H1 (cell line): ENCODE data around the gene EPN2. TPM values are rescaled to one million over a fixed set of nuclear protein-coding genes. Genes with fewer than 3 reads are reported as not detected.

Experiments
- CTCF ChIA-PET: fragments of 300-600 bp; sonication (Branson Sonifier 250); formaldehyde crosslinking; loops from one replicate; lab custom pipeline; 2021; ENCODE audit not compliant: partially characterized antibody; lab: Charles Lee
- POLR2A ChIA-PET: fragments of 300-600 bp; sonication (Branson Sonifier 250); formaldehyde crosslinking; loops from one replicate; lab custom pipeline; 2021; ENCODE audit warnings: inconsistent platforms; ENCODE audit not compliant: partially characterized antibody; lab: Charles Lee
- DNase-seq, 2 experiments: peaks; one replicate each; pipeline versions ENCODE4 v3.0.0 to v3.0.0-alpha.2; 2010 to 2022; ENCODE audit warnings: low spot score in 2 of 2, low read depth in 1 of 2, mixed read lengths in 1 of 2
- FAIRE-seq: peaks from 2 replicates; lab custom pipeline; 2011; peaks lifted over from hg19 to GRCh38; lab: Jason Lieb, UNC
- H2AFZ ChIP-seq: 2 replicates; pipeline ENCODE4 v1.8.1; 2012; ENCODE audit warnings: low read length, inconsistent platforms
- H2AK5ac ChIP-seq: 2 replicates; pipeline ENCODE4 v1.6.1; 2013; ENCODE audit warnings: low read depth, low read length
- H2BK120ac ChIP-seq: replicated peaks from 2 replicates; pipeline ENCODE3; 2013; ENCODE audit warnings: low read depth, low read length, inconsistent platforms
- H2BK12ac ChIP-seq: 2 replicates; pipeline ENCODE4 v1.6.1; 2013; ENCODE audit warnings: low read depth, low read length
- H2BK15ac ChIP-seq: 2 replicates; pipeline ENCODE4 v1.6.1; 2013; ENCODE audit warnings: low read length
- H2BK20ac ChIP-seq: 2 replicates; pipeline ENCODE4 v1.6.1; 2013; ENCODE audit warnings: low read length
- H2BK5ac ChIP-seq: 2 replicates; pipeline ENCODE4 v1.6.1; 2013; ENCODE audit warnings: low read depth, low read length
- H3K14ac ChIP-seq: 2 replicates; pipeline ENCODE4 v1.6.1; 2013; ENCODE audit warnings: inconsistent platforms; ENCODE audit not compliant: insufficient read length
- H3K18ac ChIP-seq: 2 replicates; pipeline ENCODE4 v1.6.1; 2013; ENCODE audit warnings: low read length; ENCODE audit errors: extremely low read depth
- H3K23ac ChIP-seq: 2 replicates; pipeline ENCODE4 v1.6.1; 2013; ENCODE audit warnings: inconsistent platforms; ENCODE audit not compliant: insufficient read length
- H3K23me2 ChIP-seq: 2 replicates; pipeline ENCODE4 v1.6.1; 2013; ENCODE audit warnings: low read depth, low read length
- H3K27ac ChIP-seq: 2 replicates; pipeline ENCODE4 v1.6.1; 2011; ENCODE audit warnings: low read depth, low read length, inconsistent platforms
- H3K27me3 ChIP-seq, 4 experiments: replicated peaks in 1 of 4; 1 replicate in 1 of 4; 2 replicates in 3 of 4; pipeline versions ENCODE4 v1.6.1 to v1.8.1; 2011 to 2013; ENCODE audit warnings: low read length in 3 of 4, mild to moderate bottlenecking in 3 of 4, inconsistent platforms in 2 of 4, mixed read lengths in 2 of 4, moderate library complexity in 1 of 4; ENCODE audit not compliant: control insufficient read depth in 3 of 4, insufficient read depth in 3 of 4; ENCODE audit errors: extremely low read depth in 1 of 4
- H3K36me3 ChIP-seq, 4 experiments: 2 replicates each; pipeline versions ENCODE4 v1.6.1 to v1.8.1; 2011 to 2013; ENCODE audit warnings: mild to moderate bottlenecking in 4 of 4, low read length in 3 of 4, moderate library complexity in 2 of 4, control low read depth in 1 of 4, inconsistent platforms in 1 of 4; ENCODE audit not compliant: insufficient read depth in 4 of 4, control insufficient read depth in 2 of 4
- H3K4ac ChIP-seq: replicated peaks from 2 replicates; pipeline ENCODE3; 2013; ENCODE audit warnings: low read length, low read depth, mixed read lengths, inconsistent platforms; ENCODE audit not compliant: insufficient read length
- H3K4me1 ChIP-seq, 4 experiments: replicated peaks in 1 of 4; 1 replicate in 1 of 4; 2 replicates in 3 of 4; pipeline versions ENCODE4 v1.6.1 to v1.8.1; 2011 to 2013; ENCODE audit warnings: low read length in 3 of 4, inconsistent platforms in 2 of 4, mixed read lengths in 1 of 4; ENCODE audit not compliant: insufficient read depth in 4 of 4, control insufficient read depth in 3 of 4
- H3K4me2 ChIP-seq, 2 experiments: 2 replicates each; pipeline versions ENCODE4 v1.6.1 to v1.8.1; 2011 to 2013; ENCODE audit warnings: low read depth in 2 of 2, low read length in 2 of 2, control low read depth in 1 of 2, inconsistent platforms in 1 of 2, mild to moderate bottlenecking in 1 of 2; ENCODE audit not compliant: insufficient read depth in 1 of 2
- H3K4me3 ChIP-seq, 4 experiments: fragments of 200-600, 300-600 bp in 1 of 4; sonication (generic), shearing (Covaris generic), sonication (Bioruptor Twin) in 1 of 4; 2 replicates each; pipeline versions ENCODE4 v1.5.1 to v1.8.1; 2011 to 2016; ENCODE audit warnings: low read length in 4 of 4, low read depth in 3 of 4, control low read depth in 2 of 4, inconsistent platforms in 2 of 4, mild to moderate bottlenecking in 2 of 4, mixed read lengths in 1 of 4, moderate library complexity in 1 of 4; ENCODE audit not compliant: insufficient read depth in 2 of 4; ENCODE audit errors: extremely low read depth in 1 of 4
- H3K56ac ChIP-seq: replicated peaks from 2 replicates; pipeline ENCODE3; 2013; ENCODE audit warnings: low read depth, mild to moderate bottlenecking, mixed read lengths, low read length, inconsistent platforms; ENCODE audit not compliant: insufficient read length
- H3K79me1 ChIP-seq: 2 replicates; pipeline ENCODE4 v1.6.1; 2013; ENCODE audit warnings: low read depth, low read length, control low read depth
- H3K79me2 ChIP-seq, 2 experiments: 2 replicates each; pipeline versions ENCODE4 v1.6.1 to v1.8.1; 2012 to 2013; ENCODE audit warnings: low read length in 2 of 2, mild to moderate bottlenecking in 2 of 2, inconsistent platforms in 1 of 2; ENCODE audit not compliant: insufficient read depth in 2 of 2, control insufficient read depth in 1 of 2
- H3K9ac ChIP-seq, 4 experiments: replicated peaks in 1 of 4; 1 replicate in 1 of 4; 2 replicates in 3 of 4; pipeline versions ENCODE4 v1.6.1 to v1.8.1; 2011 to 2013; ENCODE audit warnings: low read depth in 3 of 4, low read length in 3 of 4, control low read depth in 2 of 4, mild to moderate bottlenecking in 2 of 4, moderate library complexity in 2 of 4, inconsistent platforms in 1 of 4; ENCODE audit errors: extremely low read depth in 1 of 4
- H3K9me3 ChIP-seq, 2 experiments: 2 replicates each; pipeline versions ENCODE4 v1.6.1 to v1.8.1; 2012 to 2013; ENCODE audit warnings: mild to moderate bottlenecking in 2 of 2, moderate library complexity in 2 of 2, control low read depth in 1 of 2, inconsistent platforms in 1 of 2, low read depth in 1 of 2, low read length in 1 of 2, mixed read lengths in 1 of 2; ENCODE audit not compliant: insufficient read depth in 2 of 2
- H4K20me1 ChIP-seq, 2 experiments: replicated peaks in 1 of 2; 2 replicates each; pipeline versions ENCODE3 to v1.8.1; 2011 to 2013; ENCODE audit warnings: inconsistent platforms in 2 of 2, low read length in 2 of 2, mild to moderate bottlenecking in 1 of 2; ENCODE audit not compliant: insufficient read depth in 2 of 2, control insufficient read depth in 1 of 2
- H4K5ac ChIP-seq: 2 replicates; pipeline ENCODE4 v1.6.1; 2013; ENCODE audit warnings: low read length, low read depth, mixed read lengths, inconsistent platforms; ENCODE audit not compliant: insufficient read length
- H4K8ac ChIP-seq: 2 replicates; pipeline ENCODE4 v1.8.0; 2013; ENCODE audit warnings: mild to moderate bottlenecking, moderate library complexity, low read length, inconsistent platforms; ENCODE audit not compliant: insufficient read depth; ENCODE audit errors: extremely low read depth
- H4K91ac ChIP-seq: replicated peaks from 2 replicates; pipeline ENCODE3; 2013; ENCODE audit warnings: low read length, mixed read lengths, inconsistent platforms; ENCODE audit not compliant: insufficient read length
- CBX8 ChIP-seq: fragments of 300-800, 300-1000 bp; sonication (generic); IDR thresholded peaks from 2 replicates; pipeline ENCODE4 v1.7.1; 2016; ENCODE audit warnings: low read depth, low read length, borderline replicate concordance
- EGR1 ChIP-seq: IDR thresholded peaks from 2 replicates; pipeline ENCODE4 v1.6.1; 2011; ENCODE audit warnings: low read depth, low read length, borderline replicate concordance
- EP300 ChIP-seq, 2 experiments: IDR thresholded peaks; 1 replicate in 1 of 2; 2 replicates in 1 of 2; pipeline ENCODE4 v1.6.1; 2011 to 2012; ENCODE audit warnings: low read depth in 2 of 2, low read length in 2 of 2, mild to moderate bottlenecking in 2 of 2, borderline replicate concordance in 1 of 2, inconsistent platforms in 1 of 2, moderate library complexity in 1 of 2
- GABPA ChIP-seq: IDR thresholded peaks from 2 replicates; pipeline ENCODE4 v1.6.1; 2011; ENCODE audit warnings: mild to moderate bottlenecking, low read length, moderate library complexity, borderline replicate concordance; ENCODE audit not compliant: insufficient read depth
- SP1 ChIP-seq: IDR thresholded peaks from 2 replicates; pipeline ENCODE4 v1.6.1; 2011; ENCODE audit warnings: low read depth, low read length
- TBP ChIP-seq: IDR thresholded peaks from 2 replicates; pipeline ENCODE4 v1.6.1; 2011; ENCODE audit warnings: low read depth, low read length, improper control_type of control experiment
- WGBS, 2 experiments: shearing (Covaris generic) in 1 of 2; methylation state at CpG; one replicate each; pipeline versions ENCODE4 v1.1.6 to v1.1.7; 2013 to 2015; ENCODE audit warnings: low lambda C conversion rate in 2 of 2, mixed read lengths in 2 of 2, inconsistent platforms in 1 of 2, low coverage in 1 of 2, missing lambda C conversion rate in 1 of 2; ENCODE audit not compliant: insufficient replicate concordance in 2 of 2, insufficient coverage in 1 of 2, insufficient read length in 1 of 2; ENCODE audit errors: extremely low coverage in 1 of 2, missing lambda C conversion rate in 1 of 2; 5-methylcytosine and 5-hydroxymethylcytosine counted together
- polyA plus RNA-seq, 7 experiments: library from polyadenylated mRNA; depleted of rRNA in 3 of 7; stranded (reverse) in 5 of 7; unstranded in 2 of 7; fragments of >200 nt in 5 of 7; fragments of 200-250 nt in 2 of 7; gene quantifications; 1 replicate in 5 of 7; 2 replicates in 1 of 7; 4 replicates in 1 of 7; pipeline versions ENCODE4 v1.2.1 to v1.2.3, GENCODE V29; 2011 to 2013; ENCODE audit warnings: missing spikeins in 2 of 7, mixed read lengths in 2 of 7
- total RNA-seq: library from RNA; stranded (reverse); fragmentation: NEBNext Ultra II Directional; extraction: Animal tissue kit (Norgen Biotek cat#: 25700); gene quantifications from 2 replicates; pipeline ENCODE4 v1.2.1, GENCODE V29; 2021
- TF ChIP-seq, protein P1 (sequence below): IDR thresholded peaks from 2 replicates; pipeline ENCODE4 v1.6.1; 2012; ENCODE audit warnings: inconsistent platforms
- TF ChIP-seq, protein P2 (sequence below): IDR thresholded peaks from 2 replicates; pipeline ENCODE4 v1.6.1; 2012; ENCODE audit warnings: low read length, inconsistent platforms

Gene EPN2
- total and polyA plus RNA-seq, 2 of the 8 experiments (the other 6 are each of a cell fraction or from before 2014, with no cell fraction given): 28.7 to 55.8 TPM

DNA sequence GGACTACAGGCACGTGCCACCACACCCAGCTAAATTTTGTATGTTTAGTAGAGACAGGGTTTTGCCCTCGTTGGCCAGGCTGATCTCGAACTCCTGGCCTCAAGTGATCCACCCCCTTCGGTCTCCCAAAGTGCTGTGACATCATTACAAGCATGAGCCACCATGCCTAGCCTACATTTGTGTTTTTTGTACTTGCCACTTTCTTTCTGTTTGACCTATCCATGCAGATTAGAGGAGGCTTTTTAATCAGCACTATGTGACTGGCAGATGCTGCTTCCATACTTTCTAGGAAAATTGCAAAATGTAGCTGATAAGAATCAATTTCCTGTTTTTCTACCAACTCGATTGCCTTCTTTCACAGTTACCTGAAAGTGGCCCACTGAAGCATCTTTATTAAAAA, 68.1 kb downstream of the EPN2 start:
- H3K18ac ChIP-seq: no peak overlapping the region
- H3K23ac ChIP-seq: no peak overlapping the region
- no peak overlapping the region for H3K4ac ChIP-seq
- peaks cover 18% of the 10 kb centered on the region for H3K79me1 ChIP-seq
- H3K4me3 ChIP-seq: no peak overlapping the region
- no peak overlapping the region for H3K27ac ChIP-seq
- no peaks in the 10 kb centered on the region for H3K23me2 ChIP-seq
- WGBS, 2 experiments: 88% methylated on average over 5 of the region's 5 CpGs; no CpG with 5 or more reads in 1 of the 2 experiments
- H3K9me3 ChIP-seq: no peaks in the 10 kb centered on the region
- no peak overlapping the region for H2BK120ac ChIP-seq
- no peak overlapping the region for H2AFZ ChIP-seq
- no peak overlapping the region for H2BK12ac ChIP-seq
- no peak overlapping the region for H3K56ac ChIP-seq
- H2AK5ac ChIP-seq: no peak overlapping the region
- H2BK20ac ChIP-seq: no peak overlapping the region
- H3K79me2 ChIP-seq: no peaks in the 10 kb centered on the region
- no peak overlapping the region for H3K9ac ChIP-seq
- H2BK5ac ChIP-seq: no peak overlapping the region
- ChIA-PET CTCF (interaction anchor here (1.4 to 3.1 kb wide), 6 partner anchors 13 to 46 kb away, joined by 4 to 15 read pairs (median 6); no protein-coding TSS in a partner anchor), POLR2A (interaction anchor here (1.2 kb wide), 1 partner anchor 10 kb away, joined by 3 read pairs; no protein-coding TSS in a partner anchor)
- H3K27me3 ChIP-seq: no peaks in the 10 kb centered on the region
- no peak overlapping the region for H4K91ac ChIP-seq
- peaks cover 0 to 4% (median 0%) of the 10 kb centered on the region in 4 experiments; a peak in 2 of 7 replicates for H3K4me1 ChIP-seq
- peaks cover 0 to 3% (median 0%) of the 10 kb centered on the region in 4 experiments; a peak in 4 of 8 replicates for H3K36me3 ChIP-seq
- FAIRE-seq: no peak
- no peak for DNase-seq
- H3K4me2 ChIP-seq: no peak overlapping the region
- H4K5ac ChIP-seq: no peak overlapping the region
- no peak overlapping the region for H2BK15ac ChIP-seq
- TF ChIP-seq TBP (no peak), CBX8 (no peak), EGR1 (no peak), EP300 (IDR thresholded peaks at IDR 0.05; ENCODE audit: borderline replicate concordance in 1 of 2, low read depth in 2 of 2, low read length in 2 of 2) (no peak), SP1 (no peak), GABPA (no peak)
- TF ChIP-seq, protein P1, sequence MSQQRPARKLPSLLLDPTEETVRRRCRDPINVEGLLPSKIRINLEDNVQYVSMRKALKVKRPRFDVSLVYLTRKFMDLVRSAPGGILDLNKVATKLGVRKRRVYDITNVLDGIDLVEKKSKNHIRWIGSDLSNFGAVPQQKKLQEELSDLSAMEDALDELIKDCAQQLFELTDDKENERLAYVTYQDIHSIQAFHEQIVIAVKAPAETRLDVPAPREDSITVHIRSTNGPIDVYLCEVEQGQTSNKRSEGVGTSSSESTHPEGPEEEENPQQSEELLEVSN: no peak
- TF ChIP-seq, protein P2, sequence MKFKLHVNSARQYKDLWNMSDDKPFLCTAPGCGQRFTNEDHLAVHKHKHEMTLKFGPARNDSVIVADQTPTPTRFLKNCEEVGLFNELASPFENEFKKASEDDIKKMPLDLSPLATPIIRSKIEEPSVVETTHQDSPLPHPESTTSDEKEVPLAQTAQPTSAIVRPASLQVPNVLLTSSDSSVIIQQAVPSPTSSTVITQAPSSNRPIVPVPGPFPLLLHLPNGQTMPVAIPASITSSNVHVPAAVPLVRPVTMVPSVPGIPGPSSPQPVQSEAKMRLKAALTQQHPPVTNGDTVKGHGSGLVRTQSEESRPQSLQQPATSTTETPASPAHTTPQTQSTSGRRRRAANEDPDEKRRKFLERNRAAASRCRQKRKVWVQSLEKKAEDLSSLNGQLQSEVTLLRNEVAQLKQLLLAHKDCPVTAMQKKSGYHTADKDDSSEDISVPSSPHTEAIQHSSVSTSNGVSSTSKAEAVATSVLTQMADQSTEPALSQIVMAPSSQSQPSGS: no peak
- no peak overlapping the region for H3K14ac ChIP-seq
- peaks cover 6 to 32% of the 10 kb centered on the region in 2 experiments for H4K20me1 ChIP-seq
- no peak overlapping the region for H4K8ac ChIP-seq
